GM19468 (cell line): ENCODE measurements around the gene ACRV1.

Experiments
- ATAC-seq: cut with Tn5 transposase; IDR thresholded peaks from one replicate; pipeline ENCODE4 v1.9.1; 2021; ENCODE audit warnings: mild to moderate bottlenecking, moderate library complexity, moderate number of reproducible peaks; ENCODE audit not compliant: unreplicated experiment; ENCODE audit errors: extremely low read depth

Gene ACRV1

GRCh38 chr11:125663910-125664309 is 16.7 kb downstream of the ACRV1 start:
- ATAC-seq: no peak

- no peak for ATAC-seq
These were observed 18.0 kb downstream of the ACRV1 start for GRCh38 chr11:125662689-125663088.

GRCh38 chr11:125649465-125650166 is 31.0 kb downstream of the ACRV1 start:
- ATAC-seq: no peak

GRCh38 chr11:125645871-125646270 is 34.8 kb downstream of the ACRV1 start:
- no peak for ATAC-seq

GRCh38 chr11:125638315-125638714 is 42.3 kb downstream of the ACRV1 start:
- no peak for ATAC-seq

GRCh38 chr11:125637840-125638239 is 42.8 kb downstream of the ACRV1 start:
- ATAC-seq: no peak

- ATAC-seq: no peak
These were observed 53.3 kb downstream of the ACRV1 start for GRCh38 chr11:125627236-125627910.

GRCh38 chr11:125626288-125626950 is 54.2 kb downstream of the ACRV1 start:
- no peak for ATAC-seq

- no peak for ATAC-seq
These were observed 54.9 kb downstream of the ACRV1 start for GRCh38 chr11:125625630-125626287.

GRCh38 chr11:125625225-125625629 is 55.4 kb downstream of the ACRV1 start:
- no peak for ATAC-seq

GRCh38 chr11:125624756-125625213 is 55.9 kb downstream of the ACRV1 start, which contains the start of gene CHEK1:
TSS of gene CHEK1 (plus strand) at chr11:125625163. CDS start at chr11:125626769, 1,606 bp downstream.
- ATAC-seq: no peak

- ATAC-seq: no peak
These were observed 57.6 kb downstream of the ACRV1 start for GRCh38 chr11:125623064-125623463.

GRCh38 chr11:125621995-125622394 is 58.7 kb downstream of the ACRV1 start:
- no peak for ATAC-seq
